Neural cell (in vitro differentiated cells): ENCODE results near the gene KIF1B. TPM values are rescaled to one million over a fixed set of nuclear protein-coding genes. Genes with fewer than 3 reads are reported as not detected.
"Not testable (repeated sequence)": the region's sequence is repeated elsewhere in the genome, so short reads cannot be mapped to it uniquely, and the experiment has no call there.

Source experiments
- H2AFZ ChIP-seq: fragments of 200-600, 300-800 bp; sonication (generic), shearing (Covaris generic); 2 replicates; pipeline ENCODE4 v1.6.0; 2014; ENCODE audit warnings: low read depth, mild to moderate bottlenecking, antibody characterized with exemption, low read length, moderate library complexity
- H3F3A ChIP-seq: fragments of 200-600 bp; shearing (Covaris generic); 2 replicates; pipeline ENCODE4 v1.6.1; 2016; ENCODE audit warnings: mild to moderate bottlenecking, moderate library complexity, mixed read lengths, antibody characterized with exemption, low read length; ENCODE audit not compliant: insufficient read depth, poor library complexity, severe bottlenecking
- H3K27ac ChIP-seq: fragments of 200-600, 300-800 bp; sonication (generic), shearing (Covaris generic); 2 replicates; pipeline ENCODE4 v1.5.1; 2014; ENCODE audit warnings: mild to moderate bottlenecking, low read length, moderate library complexity
- H3K27me3 ChIP-seq: fragments of 300-800, 200-600 bp; sonication (generic), shearing (Covaris generic); 2 replicates; pipeline ENCODE4 v1.6.0; 2014; ENCODE audit warnings: mild to moderate bottlenecking, low read depth, low read length, moderate library complexity; ENCODE audit not compliant: insufficient read depth
- H3K36me3 ChIP-seq: fragments of 300-800, 200-600 bp; sonication (generic), shearing (Covaris generic); 2 replicates; pipeline ENCODE4 v1.5.1; 2014; ENCODE audit warnings: mild to moderate bottlenecking, antibody characterized with exemption, low read length, moderate library complexity; ENCODE audit not compliant: insufficient read depth
- H3K4me2 ChIP-seq: fragments of 300-800, 200-600 bp; sonication (generic), shearing (Covaris generic); 2 replicates; pipeline ENCODE4 v1.6.0; 2014; ENCODE audit warnings: mild to moderate bottlenecking, low read length
- H3K4me3 ChIP-seq: fragments of 300-800, 200-600 bp; sonication (generic), shearing (Covaris generic); 2 replicates; pipeline ENCODE4 v1.5.1; 2014; ENCODE audit warnings: mild to moderate bottlenecking, low read length, moderate library complexity
- H3K79me2 ChIP-seq: fragments of 200-600 bp; shearing (Covaris generic); replicated peaks from 2 replicates; pipeline ENCODE4 v1.6.0; 2014; ENCODE audit warnings: mild to moderate bottlenecking, low read length, moderate library complexity; ENCODE audit not compliant: insufficient read depth
- H3K9ac ChIP-seq: fragments of 300-800, 200-600 bp; sonication (generic), shearing (Covaris generic); 2 replicates; pipeline ENCODE4 v1.6.1; 2016; ENCODE audit warnings: mild to moderate bottlenecking, low read length, mixed read lengths
- H3K9me2 ChIP-seq: fragments of 200-600 bp; shearing (Covaris generic); 2 replicates; pipeline ENCODE4 v1.6.1; 2016; ENCODE audit warnings: mild to moderate bottlenecking, low read length, mixed read lengths; ENCODE audit not compliant: insufficient read depth
- H3K9me3 ChIP-seq: fragments of 200-600, 300-800 bp; sonication (generic), shearing (Covaris generic); 2 replicates; pipeline ENCODE4 v1.6.1; 2016; ENCODE audit warnings: mild to moderate bottlenecking, mixed run types, low read length, moderate library complexity, mixed read lengths
- H4K20me1 ChIP-seq: fragments of 200-600 bp; shearing (Covaris generic); 2 replicates; pipeline ENCODE4 v1.6.1; 2016; ENCODE audit warnings: mild to moderate bottlenecking, mixed run types; ENCODE audit not compliant: insufficient read depth
- CTCF ChIP-seq: fragments of 450-650 bp; IDR thresholded peaks from 2 replicates; pipeline ENCODE4 v1.5.1; 2014; ENCODE audit warnings: antibody characterized with exemption, mild to moderate bottlenecking, moderate library complexity; ENCODE audit not compliant: poor library complexity, severe bottlenecking
- EP300 ChIP-seq: fragments of 450-650 bp; conservative IDR thresholded peaks from 2 replicates; pipeline ENCODE4 v1.6.1; 2014; ENCODE audit warnings: antibody characterized with exemption, mild to moderate bottlenecking, moderate library complexity; ENCODE audit not compliant: poor library complexity, severe bottlenecking
- EZH2 ChIP-seq: fragments of 200-600, 300-800 bp; shearing (Covaris generic), sonication (generic); IDR thresholded peaks from 2 replicates; pipeline ENCODE4 v1.6.1; 2014; ENCODE audit warnings: antibody characterized with exemption, low read length, borderline replicate concordance, mild to moderate bottlenecking; ENCODE audit not compliant: insufficient read depth, poor library complexity, severe bottlenecking
- MXI1 ChIP-seq: fragments of 450-650 bp; conservative IDR thresholded peaks from 2 replicates; pipeline ENCODE4 v1.6.1; 2014; ENCODE audit warnings: antibody characterized with exemption, mild to moderate bottlenecking; ENCODE audit not compliant: poor library complexity, severe bottlenecking
- POLR2AphosphoS5 ChIP-seq: IDR thresholded peaks from 2 replicates; pipeline ENCODE4 v1.6.1; 2012
- RAD21 ChIP-seq: fragments of 450-650 bp; conservative IDR thresholded peaks from 2 replicates; pipeline ENCODE4 v1.6.1; 2014; ENCODE audit warnings: antibody characterized with exemption, mild to moderate bottlenecking, moderate library complexity
- REST ChIP-seq: IDR thresholded peaks from 2 replicates; pipeline ENCODE4 v1.6.1; 2012; ENCODE audit warnings: borderline replicate concordance
- SMC3 ChIP-seq: fragments of 450-650 bp; conservative IDR thresholded peaks from 2 replicates; pipeline ENCODE4 v1.6.1; 2014; ENCODE audit warnings: antibody characterized with exemption, mild to moderate bottlenecking, moderate library complexity; ENCODE audit not compliant: poor library complexity
- TAF1 ChIP-seq: IDR thresholded peaks from 2 replicates; pipeline ENCODE4 v1.6.1; 2012; ENCODE audit warnings: low read depth
- polyA plus RNA-seq: library from polyadenylated mRNA; depleted of rRNA; stranded (reverse); fragments of >200 nt; gene quantifications from 2 replicates; pipeline ENCODE4 v1.2.3, GENCODE V29; 2014

Gene KIF1B
- polyA plus RNA-seq, 1 donor from 2014 or later: 76.4 TPM

GRCh38 chr1:10407201-10407600, 196.8 kb downstream of the KIF1B start:
- Histone ChIP-seq H3K27me3 (no peaks in the 10 kb centered on the region), H3K9ac (no peak overlapping the region), H3K79me2 (peaks cover under 1% of the 10 kb centered on the region), H3K4me2 (no peak overlapping the region), H3K9me3 (no peaks in the 10 kb centered on the region), H3K27ac (no peak overlapping the region), H3F3A (no peaks in the 10 kb centered on the region), H3K36me3 (no peaks in the 10 kb centered on the region), H4K20me1 (no peaks in the 10 kb centered on the region), H3K9me2 (no peaks in the 10 kb centered on the region), H3K4me3 (no peak overlapping the region), H2AFZ (no peak overlapping the region)
- no peak for TF ChIP-seq EP300
- no peak for TF ChIP-seq REST
- no peak for TF ChIP-seq TAF1
- TF ChIP-seq POLR2AphosphoS5: no peak
- no peak for TF ChIP-seq MXI1

GRCh38 chr1:10415211-10415930, 205.0 kb downstream of the KIF1B start:
- Histone ChIP-seq H3K4me2 (no peak overlapping the region), H3K27me3 (no peaks in the 10 kb centered on the region), H3K79me2 (no peaks in the 10 kb centered on the region), H2AFZ (no peak overlapping the region), H3K9me2 (no peaks in the 10 kb centered on the region), H3F3A (no peaks in the 10 kb centered on the region), H3K9me3 (no peaks in the 10 kb centered on the region), H3K36me3 (no peaks in the 10 kb centered on the region), H4K20me1 (no peaks in the 10 kb centered on the region), H3K27ac (no peak overlapping the region), H3K9ac (no peak overlapping the region), H3K4me3 (no peak overlapping the region)
- TF ChIP-seq TAF1 (no peak), REST (no peak), EP300 (no peak), CTCF (no peak), RAD21 (no peak), POLR2AphosphoS5 (no peak), MXI1 (no peak), SMC3 (no peak), EZH2 (no peak)

GRCh38 chr1:10415967-10416366, 205.6 kb downstream of the KIF1B start:
- not testable (repeated sequence) for H3K9ac ChIP-seq, H3K36me3 ChIP-seq, H3K27me3 ChIP-seq, H3K27ac ChIP-seq, H3K9me2 ChIP-seq, H3K4me2 ChIP-seq, H3F3A ChIP-seq, H3K79me2 ChIP-seq, H4K20me1 ChIP-seq, H3K4me3 ChIP-seq, H2AFZ ChIP-seq, H3K9me3 ChIP-seq

- H3K27me3 ChIP-seq, H3K4me2 ChIP-seq, H3K9me3 ChIP-seq, H2AFZ ChIP-seq, H3K36me3 ChIP-seq, H3K9ac ChIP-seq, H3K4me3 ChIP-seq, H3K79me2 ChIP-seq, H4K20me1 ChIP-seq, H3K27ac ChIP-seq, H3K9me2 ChIP-seq, H3F3A ChIP-seq: not testable (repeated sequence)
Measured at GRCh38 chr1:10418741-10419140, 208.4 kb downstream of the KIF1B start.
